Activated naive CD8-positive, alpha-beta T cell treated with anti-CD3 and anti-CD28 coated beads, Interleukin-2, amount 10 ng/mL, durations not matched to agents 7 days and 5 days (primary cell): ENCODE data around the gene NOXO1. TPM values are rescaled to one million over a fixed set of nuclear protein-coding genes. Genes with fewer than 3 reads are reported as not detected.

ENCODE experiments used
- ATAC-seq: fragments of 150-1000 bp; cut with Tn5 transposase; one replicate; pipeline ENCODE4 v1.10.0; 2021; ENCODE audit warnings: low read depth, moderate library complexity
- POLR2A ChIA-PET: fragments of 350-600 bp; sonication (Branson Sonifier 250); formaldehyde crosslinking; loops from one replicate; lab custom pipeline; 2021; ENCODE audit warnings: antibody characterized with exemption; lab: Charles Lee
- DNase-seq: peaks from one replicate; pipeline ENCODE4 v3.0.0; 2021
- H3K27ac Mint-ChIP-seq: one replicate; pipeline ENCODE4 v1.8.0; 2022; ENCODE audit warnings: mild to moderate bottlenecking, mixed read lengths
- H3K27me3 Mint-ChIP-seq: one replicate; pipeline ENCODE4 v1.8.0; 2022; ENCODE audit warnings: mild to moderate bottlenecking, moderate library complexity, mixed read lengths
- H3K36me3 Mint-ChIP-seq: one replicate; pipeline ENCODE4 v1.8.0; 2021; ENCODE audit warnings: mild to moderate bottlenecking, mixed read lengths
- H3K4me1 Mint-ChIP-seq: one replicate; pipeline ENCODE4 v1.8.0; 2021; ENCODE audit warnings: mixed read lengths
- H3K4me3 Mint-ChIP-seq: one replicate; pipeline ENCODE4 v1.8.0; 2022; ENCODE audit warnings: mild to moderate bottlenecking, moderate library complexity, mixed read lengths
- H3K9me3 Mint-ChIP-seq: one replicate; pipeline ENCODE4 v1.8.0; 2021; ENCODE audit warnings: mixed read lengths
- total RNA-seq, 2 experiments: library from RNA; stranded (reverse); gene quantifications; one replicate each; pipeline ENCODE4 v1.2.3, GENCODE V29; 2021

Gene NOXO1
- total RNA-seq, 2 experiments from 2014 or later = 0.58 to 1.8 TPM

DNA sequence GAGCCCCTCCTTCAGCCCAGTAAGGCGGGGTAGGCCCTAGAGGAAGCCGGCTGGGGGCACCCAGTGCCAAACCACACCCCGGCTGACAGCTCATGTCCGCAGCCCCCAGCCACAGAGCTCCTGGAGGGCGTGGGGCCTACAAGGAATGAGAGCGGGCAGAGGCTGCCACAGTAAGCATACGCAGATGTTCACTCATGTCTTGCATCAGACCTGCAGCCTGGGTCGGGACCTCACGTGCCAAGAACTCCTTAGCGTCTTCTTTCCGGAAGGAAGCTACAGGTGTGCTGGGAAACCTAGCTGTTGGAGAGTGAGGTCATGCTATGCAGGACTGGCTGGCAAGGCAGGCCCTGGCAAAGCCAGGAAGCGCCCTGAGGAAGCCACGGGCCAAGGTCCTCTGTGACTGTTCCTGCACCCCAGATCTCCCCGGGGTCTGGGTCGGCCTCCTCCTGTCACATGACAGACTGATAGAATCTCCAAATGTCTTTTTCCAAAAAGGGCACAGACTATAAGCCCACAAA is 26.8 kb upstream of the NOXO1 start:
- Mint-ChIP-seq H3K36me3 (no peaks in the 10 kb centered on the region), H3K27ac (peak overlapping the region; percentile 92), H3K27me3 (no peaks in the 10 kb centered on the region), H3K9me3 (no peaks in the 10 kb centered on the region), H3K4me3 (peak overlapping the region; percentile 93), H3K4me1 (peaks cover 25% of the 10 kb centered on the region)
- DNase-seq (no peak), ATAC-seq (no peak)
- POLR2A ChIA-PET = interaction anchor here (0.6 to 2.2 kb wide), 7 partner anchors 11 to 147 kb away, joined by 3 to 25 read pairs (median 7); partner anchors contain the start of genes NHERF2, NTHL1, RPS2 and TRAF7

DNA sequence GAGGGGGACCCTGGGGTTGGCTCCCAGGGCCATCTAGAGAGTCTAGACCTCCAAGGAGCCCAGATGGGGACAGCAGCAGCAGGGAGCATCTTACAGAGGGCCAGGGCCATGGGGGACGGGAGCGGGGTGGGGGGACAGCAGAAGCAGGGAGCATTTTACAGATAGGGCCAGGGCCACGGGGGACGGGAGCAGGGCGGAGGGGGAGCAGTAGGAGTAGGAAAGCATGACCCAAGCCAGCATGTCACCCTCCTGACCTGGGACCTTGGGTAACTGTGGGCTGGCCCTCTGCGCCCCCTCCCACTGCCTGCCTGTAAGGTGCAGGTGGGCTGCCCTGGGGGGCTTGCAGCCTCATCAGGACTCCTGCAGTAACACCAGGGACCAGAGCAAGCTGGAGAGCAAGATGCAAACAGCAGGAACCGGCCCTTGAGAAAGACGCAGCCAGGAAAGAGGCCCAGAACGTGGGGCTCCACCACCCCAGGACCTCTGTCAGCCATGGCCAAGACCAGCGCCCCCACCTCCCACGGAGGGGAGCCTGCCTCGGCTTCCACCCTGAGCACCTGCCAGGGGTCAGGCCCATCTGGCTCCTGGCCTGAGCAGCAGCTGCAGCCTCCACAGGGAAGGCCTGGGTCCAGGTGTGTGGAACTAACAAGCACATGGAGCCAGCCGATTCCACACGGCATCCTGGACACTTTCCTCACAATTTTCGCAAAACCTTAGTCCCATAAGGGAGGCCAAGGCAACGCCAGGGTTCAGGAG is 26.0 kb upstream of the NOXO1 start:
- Mint-ChIP-seq H3K9me3 (no peaks in the 10 kb centered on the region), H3K36me3 (no peaks in the 10 kb centered on the region), H3K4me3 (peak overlapping the region; percentile 93), H3K27me3 (no peaks in the 10 kb centered on the region), H3K4me1 (peaks cover 25% of the 10 kb centered on the region), H3K27ac (peak overlapping the region; percentile 92)
- no peak for DNase-seq
- POLR2A ChIA-PET = interaction anchor here (0.6 to 2.2 kb wide), 5 partner anchors 17 to 147 kb away, joined by 3 to 25 read pairs (median 11); partner anchors contain the start of genes NTHL1, RPS2, TRAF7 and TSC2
- no peak for ATAC-seq

GRCh38 chr16:2006317-2006716 is 25.0 kb upstream of the NOXO1 start:
- Mint-ChIP-seq H3K4me3 (peak overlapping the region; percentile 12), H3K27ac (peak overlapping the region; percentile 70), H3K36me3 (no peaks in the 10 kb centered on the region), H3K4me1 (peaks cover 25% of the 10 kb centered on the region), H3K27me3 (no peaks in the 10 kb centered on the region), H3K9me3 (no peaks in the 10 kb centered on the region)
- POLR2A ChIA-PET = interaction anchor here (0.6 kb wide), 1 partner anchor 244 kb away, joined by 4 read pairs; no protein-coding TSS in a partner anchor
- no peak for DNase-seq
- no peak for ATAC-seq

- POLR2A ChIA-PET = interaction anchor here (0.6 to 1.3 kb wide), 3 partner anchors 14 to 244 kb away, joined by 3 to 9 read pairs (median 4); no protein-coding TSS in a partner anchor
- DNase-seq = no peak
- Mint-ChIP-seq H3K27me3 (no peaks in the 10 kb centered on the region), H3K9me3 (no peaks in the 10 kb centered on the region), H3K27ac (no peak overlapping the region), H3K4me3 (no peak overlapping the region), H3K36me3 (no peaks in the 10 kb centered on the region), H3K4me1 (peaks cover 25% of the 10 kb centered on the region)
- ATAC-seq = no peak
Measured at GRCh38 chr16:2005646-2006045, 24.4 kb upstream of the NOXO1 start.

- H3K4me3 Mint-ChIP-seq = no peak overlapping the region
- no peak overlapping the region for H3K27ac Mint-ChIP-seq
- no peaks in the 10 kb centered on the region for H3K9me3 Mint-ChIP-seq
- DNase-seq (no peak), ATAC-seq (no peak)
- POLR2A ChIA-PET = interaction anchor here (0.6 to 1.6 kb wide), 6 partner anchors 14 to 245 kb away, joined by 3 to 9 read pairs (median 4); partner anchors contain the start of genes RPS2 and TRAF7
- H3K27me3 Mint-ChIP-seq = no peaks in the 10 kb centered on the region
- H3K4me1 Mint-ChIP-seq = peaks cover 21% of the 10 kb centered on the region
- no peaks in the 10 kb centered on the region for H3K36me3 Mint-ChIP-seq
Measured at GRCh38 chr16:2004795-2005517, 23.7 kb upstream of the NOXO1 start.

DNA sequence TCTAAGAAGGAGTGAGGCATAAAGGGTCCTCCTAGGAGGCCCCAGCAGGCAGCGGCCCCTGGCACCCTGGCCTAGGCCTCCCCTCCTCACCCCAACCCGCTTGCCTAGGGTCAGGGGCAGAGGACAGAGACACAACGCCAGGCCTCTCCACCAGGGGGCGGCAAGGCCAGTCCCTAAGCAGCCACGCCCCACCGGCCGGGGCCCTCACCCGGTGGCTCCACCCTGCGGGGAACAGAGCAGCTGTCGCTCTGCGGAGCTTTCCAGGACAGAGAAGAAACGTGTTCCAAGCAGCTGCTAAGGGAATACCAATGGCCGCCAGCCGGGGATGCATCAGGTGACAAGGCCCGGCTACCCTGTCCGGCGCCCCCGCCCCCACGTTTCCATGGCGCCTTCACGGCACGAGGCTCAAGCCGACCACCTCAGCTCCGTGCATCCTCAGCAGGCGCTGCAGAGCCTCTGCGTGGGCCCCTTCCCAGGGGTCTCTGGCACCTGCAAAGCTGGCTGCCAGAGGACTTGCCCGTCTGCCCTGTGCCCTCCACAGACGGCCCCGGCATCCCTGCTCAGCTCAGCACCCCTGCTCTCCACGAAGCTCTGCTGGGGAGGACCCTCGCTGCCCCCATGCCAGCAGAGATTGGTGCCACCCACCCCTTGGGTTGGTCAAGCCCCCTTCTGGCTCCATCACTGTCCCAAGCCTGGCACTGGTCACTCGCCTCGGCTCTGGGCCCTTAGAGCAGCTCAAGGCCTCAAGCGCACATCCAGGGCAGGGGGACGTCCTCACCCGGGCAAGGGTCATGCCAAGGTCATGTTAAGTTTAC is 22.8 kb upstream of the NOXO1 start:
- Mint-ChIP-seq H3K4me3 (no peak overlapping the region), H3K4me1 (peaks cover 21% of the 10 kb centered on the region), H3K27me3 (no peaks in the 10 kb centered on the region), H3K36me3 (no peaks in the 10 kb centered on the region), H3K9me3 (no peaks in the 10 kb centered on the region), H3K27ac (no peak overlapping the region)
- DNase-seq (peak; percentile 92), ATAC-seq (peak; percentile 77)
- POLR2A ChIA-PET = interaction anchor here (0.8 to 1.6 kb wide), 6 partner anchors 13 to 151 kb away, joined by 3 to 8 read pairs (median 4); partner anchors contain the start of genes RAB26, RPS2 and TRAF7

DNA sequence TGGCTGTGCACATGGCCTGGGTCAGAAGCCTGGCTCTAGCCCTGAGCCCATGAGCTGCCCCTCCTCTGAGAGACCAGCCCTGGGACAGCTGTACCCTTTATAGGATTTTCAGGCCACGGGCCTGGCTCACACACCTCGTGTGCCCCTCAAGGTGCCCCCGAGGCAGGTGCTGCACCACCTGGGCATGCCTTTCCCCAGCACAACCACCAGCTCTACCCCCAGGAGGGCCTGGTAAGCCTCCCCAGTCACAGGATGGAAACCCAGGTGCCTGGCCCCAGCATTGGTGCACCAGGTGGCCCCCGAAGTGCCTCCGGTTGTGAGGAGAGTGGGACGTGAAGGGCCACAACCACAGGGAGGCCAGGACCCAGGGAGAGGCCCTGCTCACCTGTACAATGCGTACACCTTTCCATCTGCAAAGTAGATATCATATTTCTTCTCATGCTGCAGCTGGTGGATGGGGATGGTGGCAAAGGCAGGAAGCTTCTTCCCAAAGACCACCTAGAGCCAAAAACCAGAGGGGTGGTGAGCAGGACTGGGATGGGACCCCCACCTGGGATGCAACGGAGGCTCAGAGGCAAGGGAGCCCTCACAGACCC is 22.1 kb upstream of the NOXO1 start:
- ATAC-seq = no peak
- POLR2A ChIA-PET = interaction anchor here (0.8 to 1.6 kb wide), 5 partner anchors 13 to 151 kb away, joined by 3 to 8 read pairs (median 6); partner anchors contain the start of genes RAB26 and RPS2
- no peaks in the 10 kb centered on the region for H3K27me3 Mint-ChIP-seq

DNA sequence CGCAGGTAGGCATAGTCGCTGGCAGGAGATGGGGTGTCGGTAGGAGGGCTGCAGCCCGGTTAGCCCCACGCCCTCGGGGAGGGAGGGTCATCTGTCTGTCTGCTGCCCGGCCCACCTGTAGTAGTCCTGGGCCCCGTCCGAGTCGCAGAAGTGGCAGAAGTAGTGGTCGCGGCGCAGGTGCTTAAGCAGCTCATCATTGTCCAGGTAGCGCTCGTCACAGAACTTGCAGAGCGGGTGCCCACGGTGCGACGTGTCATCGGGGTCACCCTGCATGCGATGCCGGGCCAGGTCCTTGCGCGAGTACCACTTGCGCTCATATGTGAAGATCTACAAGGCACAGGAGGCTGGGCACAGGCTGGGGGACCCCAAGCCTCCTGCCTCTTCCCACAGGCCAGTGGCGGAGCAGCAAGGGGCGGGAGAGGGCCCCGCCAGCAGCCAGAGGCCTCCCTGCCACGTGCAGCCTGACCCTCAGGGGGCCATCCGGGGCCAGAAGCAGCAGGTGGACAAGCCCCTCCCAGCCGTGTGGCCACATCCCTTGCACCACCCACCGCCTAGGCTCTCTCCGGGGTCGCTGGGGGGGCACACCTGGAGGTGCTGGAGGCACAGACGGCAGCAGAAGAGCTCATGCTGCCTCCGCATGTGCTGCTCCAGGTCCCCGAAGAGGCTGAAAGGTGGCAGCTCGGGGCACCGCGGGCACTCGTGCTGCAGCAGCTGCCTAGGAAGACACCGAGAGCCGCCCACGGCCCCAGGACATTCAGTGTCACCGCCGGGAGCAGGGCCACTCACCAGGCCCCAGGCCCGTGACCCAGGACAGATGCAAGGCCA is 21.3 kb upstream of the NOXO1 start:
- H3K4me1 Mint-ChIP-seq = peaks cover 9% of the 10 kb centered on the region
- DNase-seq (no peak), ATAC-seq (no peak)
- POLR2A ChIA-PET = interaction anchor here (0.6 to 1.6 kb wide), 5 partner anchors 12 to 266 kb away, joined by 3 to 8 read pairs (median 3); no protein-coding TSS in a partner anchor
- H3K9me3 Mint-ChIP-seq = no peaks in the 10 kb centered on the region
- H3K4me3 Mint-ChIP-seq = no peak overlapping the region
- peaks cover 2% of the 10 kb centered on the region for H3K36me3 Mint-ChIP-seq
- H3K27me3 Mint-ChIP-seq = no peaks in the 10 kb centered on the region
- no peak overlapping the region for H3K27ac Mint-ChIP-seq

More for the DNA sequence above, 22.1 kb upstream of the NOXO1 start:
- Mint-ChIP-seq H3K4me3 (no peak overlapping the region), H3K9me3 (no peaks in the 10 kb centered on the region), H3K36me3 (peaks cover under 1% of the 10 kb centered on the region), H3K27ac (no peak overlapping the region), H3K4me1 (peaks cover 17% of the 10 kb centered on the region)
- no peak for DNase-seq

- DNase-seq (no peak), ATAC-seq (no peak)
- POLR2A ChIA-PET = interaction anchor here (0.6 to 1.5 kb wide), 3 partner anchors 30 to 267 kb away, joined by 3 read pairs; no protein-coding TSS in a partner anchor
- Mint-ChIP-seq H3K9me3 (no peaks in the 10 kb centered on the region), H3K36me3 (peaks cover 3% of the 10 kb centered on the region), H3K27ac (no peak overlapping the region), H3K27me3 (no peaks in the 10 kb centered on the region), H3K4me3 (no peak overlapping the region), H3K4me1 (peaks cover 7% of the 10 kb centered on the region)
Measured at GRCh38 chr16:2001456-2002355, 20.4 kb upstream of the NOXO1 start.

- Mint-ChIP-seq H3K36me3 (peaks cover 4% of the 10 kb centered on the region), H3K27ac (no peak overlapping the region), H3K9me3 (no peaks in the 10 kb centered on the region), H3K27me3 (no peaks in the 10 kb centered on the region), H3K4me1 (peaks cover 7% of the 10 kb centered on the region), H3K4me3 (no peak overlapping the region)
- DNase-seq (no peak), ATAC-seq (no peak)
- POLR2A ChIA-PET = no interaction called here
Measured at GRCh38 chr16:2001035-2001434, 19.8 kb upstream of the NOXO1 start.
